GM12892 (cell line): ENCODE data around the gene CNOT8.

Experiments used
- POLR2A ChIP-seq: IDR thresholded peaks from 2 replicates; pipeline ENCODE4 v1.6.1; 2011; ENCODE audit warnings: low read depth, low read length, control low read depth
- POLR2AphosphoS5 ChIP-seq: IDR thresholded peaks from 2 replicates; pipeline ENCODE4 v1.6.1; 2011; ENCODE audit warnings: low read depth, low read length, control low read depth
- TAF1 ChIP-seq: IDR thresholded peaks from 2 replicates; pipeline ENCODE4 v1.6.1; 2011; ENCODE audit warnings: low read depth, mild to moderate bottlenecking, control low read depth, low read length, borderline replicate concordance

- TF ChIP-seq POLR2AphosphoS5: no peak
- no peak for TF ChIP-seq POLR2A
- no peak for TF ChIP-seq TAF1
Measured at GRCh38 chr5:154823605-154824004, 34.8 kb upstream of the CNOT8 start.
